SH-SY5Y (cell line): ENCODE results near the gene INTS7.

Source experiments
- GATA2 ChIP-seq: IDR thresholded peaks from 2 replicates; pipeline ENCODE4 v1.6.1; 2011; ENCODE audit warnings: mild to moderate bottlenecking, low read depth, low read length
- GATA3 ChIP-seq: IDR thresholded peaks from 2 replicates; pipeline ENCODE4 v1.6.1; 2011; ENCODE audit warnings: low read depth, mild to moderate bottlenecking, low read length, moderate library complexity

INTS7 gene

DNA sequence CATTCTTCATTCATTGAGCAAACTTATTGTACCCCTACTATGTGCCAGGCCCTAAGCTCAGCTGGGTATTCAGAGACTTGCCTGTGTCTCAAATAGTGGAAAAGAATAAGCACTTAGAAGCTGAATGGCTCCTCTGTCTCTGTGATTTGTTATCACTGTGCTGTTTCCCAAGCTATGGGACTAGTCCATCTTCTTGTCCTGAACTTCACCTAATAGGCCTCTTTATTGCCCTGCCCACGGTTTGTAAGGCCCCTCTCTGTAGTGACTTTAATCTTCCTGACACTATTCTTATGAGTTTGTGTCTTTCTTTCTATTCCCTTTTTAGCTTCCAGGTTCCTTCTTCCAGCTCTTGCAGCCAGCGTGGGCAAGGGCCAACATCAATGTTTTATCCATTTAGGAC is 119.4 kb downstream of the INTS7 start:
- TF ChIP-seq GATA2: no peak
- no peak for TF ChIP-seq GATA3

DNA sequence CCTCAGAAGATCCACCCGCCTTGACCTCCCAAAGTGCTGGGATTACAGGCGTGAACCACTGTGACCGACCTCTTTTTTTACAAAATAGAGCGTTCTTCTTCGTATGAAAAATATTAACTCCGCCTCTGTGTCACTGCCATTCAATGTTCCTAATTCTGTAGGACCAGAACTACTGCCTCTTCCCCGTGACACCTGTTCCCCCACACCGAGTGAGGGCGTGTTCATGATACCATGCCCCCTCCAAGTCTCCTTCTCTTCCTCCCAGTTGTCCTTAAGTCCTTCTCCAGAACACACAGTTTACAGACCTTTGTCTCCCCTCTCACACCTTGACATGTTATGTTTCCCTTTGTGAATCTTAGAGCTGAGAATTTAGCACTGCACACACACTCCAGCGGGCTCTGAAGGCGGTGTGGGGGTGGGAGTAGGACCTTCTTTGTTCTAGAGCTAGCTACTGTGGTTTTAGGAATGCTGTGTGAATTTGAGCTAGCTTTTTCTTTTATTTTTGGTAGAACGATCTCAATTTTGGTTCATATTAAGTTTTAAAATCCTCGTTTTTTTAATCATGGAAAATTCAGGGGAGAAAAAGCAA is 122.4 kb downstream of the INTS7 start:
- TF ChIP-seq GATA2: no peak
- no peak for TF ChIP-seq GATA3

- TF ChIP-seq GATA2 (no peak), GATA3 (no peak)
Observed at GRCh38 chr1:211912038-211912437, 123.3 kb downstream of the INTS7 start.

DNA sequence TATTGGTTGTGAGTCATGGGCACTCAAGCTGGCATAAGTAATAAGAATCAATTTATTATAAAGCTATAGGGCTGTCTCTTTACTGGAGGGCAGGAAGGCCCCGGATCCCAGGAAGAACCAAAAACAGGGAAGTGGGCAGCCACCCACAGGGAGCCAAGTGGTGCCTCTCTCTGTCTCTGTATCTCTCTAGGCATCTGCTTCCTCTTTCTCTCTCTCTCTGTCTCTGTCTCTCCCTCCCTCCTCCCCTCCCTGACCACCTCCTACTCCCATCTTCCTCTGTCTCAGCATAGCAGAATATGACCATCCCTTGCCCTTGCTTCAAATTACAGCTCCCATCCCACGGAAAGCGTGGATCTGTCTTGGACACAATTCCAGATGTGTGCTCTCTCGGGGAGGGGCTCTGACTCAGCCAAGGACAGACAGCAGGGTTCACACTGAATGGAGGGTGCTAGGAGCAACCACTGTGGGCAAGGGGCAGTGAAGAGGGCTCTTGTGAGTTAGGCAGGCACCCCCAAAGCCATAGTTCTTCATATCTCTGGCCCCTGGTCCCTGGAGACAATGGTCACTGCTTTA is 124.4 kb downstream of the INTS7 start:
- TF ChIP-seq GATA3 (no peak), GATA2 (no peak)

- TF ChIP-seq GATA3 (no peak), GATA2 (no peak)
Observed at GRCh38 chr1:211910113-211910884, 125.1 kb downstream of the INTS7 start.

- TF ChIP-seq GATA3 (no peak), GATA2 (no peak)
Observed at GRCh38 chr1:211909395-211909794, 126.0 kb downstream of the INTS7 start.

- no peak for TF ChIP-seq GATA2
- TF ChIP-seq GATA3: no peak
Observed at GRCh38 chr1:211908951-211909350, 126.4 kb downstream of the INTS7 start.

DNA sequence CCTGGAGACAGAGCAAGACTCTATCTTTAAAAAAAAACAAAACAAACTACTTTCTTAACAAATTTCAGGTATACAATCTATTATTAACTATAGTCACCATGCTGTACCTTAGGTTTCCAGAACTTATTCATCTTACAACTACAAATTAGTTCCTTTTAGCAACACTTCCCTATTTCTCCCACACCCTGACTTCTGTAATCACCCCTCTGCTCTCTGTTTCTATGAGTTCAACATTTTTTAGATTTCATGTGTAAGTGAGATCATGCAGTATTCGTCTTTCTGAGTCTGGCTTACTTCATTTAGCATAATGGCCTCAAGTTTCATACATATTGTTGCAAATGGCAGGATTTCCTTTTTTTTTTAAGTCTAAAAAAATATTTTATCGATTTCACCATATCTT is 126.9 kb downstream of the INTS7 start:
- TF ChIP-seq GATA3 (no peak), GATA2 (no peak)

DNA sequence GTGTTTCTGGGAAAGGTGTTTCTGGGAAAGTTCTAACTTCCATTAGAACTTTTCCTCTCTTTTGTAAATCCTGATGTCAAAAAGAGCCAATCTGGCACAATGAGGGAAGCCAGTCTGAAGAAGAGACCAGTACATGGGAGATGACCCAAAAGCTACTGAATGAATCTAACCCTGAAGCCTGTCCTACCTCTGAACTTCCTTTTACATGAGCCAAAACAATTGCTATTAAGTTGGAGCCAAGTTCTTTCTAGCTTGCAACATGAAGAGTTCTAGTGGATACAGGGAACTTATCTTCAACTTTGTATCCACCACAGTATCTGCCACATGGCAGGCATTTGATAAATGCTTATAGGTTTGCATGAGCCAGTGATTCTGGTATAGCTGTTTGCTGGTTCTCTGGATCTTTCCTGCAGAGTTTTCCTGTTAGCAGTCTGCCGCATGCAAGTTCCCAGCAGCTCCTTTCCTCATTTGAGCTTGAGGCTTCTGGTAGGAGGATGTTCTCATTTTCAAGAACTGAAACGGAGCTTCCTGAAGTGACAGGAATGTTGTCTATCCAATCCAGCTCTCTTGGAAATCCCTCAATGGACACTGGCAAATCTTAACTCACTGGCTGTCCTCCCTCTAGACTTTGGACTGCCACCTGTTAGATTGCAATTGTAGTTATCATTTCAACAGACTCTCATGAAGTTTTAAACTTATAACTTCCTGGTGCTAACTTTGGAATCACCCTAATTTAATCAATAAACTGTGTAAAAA is 131.7 kb downstream of the INTS7 start:
- TF ChIP-seq GATA2 (no peak), GATA3 (no peak)

- no peak for TF ChIP-seq GATA3
Observed at GRCh38 chr1:211902624-211903291, 132.6 kb downstream of the INTS7 start.

DNA sequence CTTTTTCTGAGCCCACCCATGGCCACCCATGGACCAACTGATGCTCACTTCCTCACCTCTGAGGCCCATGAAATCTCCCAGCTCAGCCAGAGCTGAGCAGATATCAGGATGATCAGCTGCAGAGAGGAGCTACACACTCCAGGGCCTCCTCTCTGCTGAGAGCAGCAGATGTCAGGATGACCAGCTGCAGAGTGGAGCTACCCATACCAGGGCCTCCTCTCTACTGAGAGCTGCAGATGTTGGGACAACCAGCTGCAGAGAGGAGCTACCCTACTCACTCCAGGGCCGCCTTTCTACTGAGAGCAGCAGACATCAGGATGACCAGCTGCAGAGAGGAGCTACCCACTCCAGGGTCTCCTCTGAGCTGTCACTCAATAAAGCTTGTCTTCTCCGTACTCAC is 133.4 kb downstream of the INTS7 start:
- TF ChIP-seq GATA3 (no peak), GATA2 (no peak)

- TF ChIP-seq GATA3 (no peak), GATA2 (no peak)
Observed at GRCh38 chr1:211900441-211900840, 134.9 kb downstream of the INTS7 start.

- TF ChIP-seq GATA2 (no peak), GATA3 (no peak)
Observed at GRCh38 chr1:211896958-211897357, 138.4 kb downstream of the INTS7 start.

- no peak for TF ChIP-seq GATA3
- no peak for TF ChIP-seq GATA2
Observed at GRCh38 chr1:211895126-211895759, 140.1 kb downstream of the INTS7 start.
